HG02885 (cell line): ENCODE results near the gene R3HDM4.
"Not testable (repeated sequence)": the region's sequence is repeated elsewhere in the genome, so short reads cannot be mapped to it uniquely, and the experiment has no call there.

Source experiments
- ATAC-seq: cut with Tn5 transposase; IDR thresholded peaks from one replicate; pipeline ENCODE4 v1.9.1; 2021; ENCODE audit warnings: mild to moderate bottlenecking; ENCODE audit not compliant: unreplicated experiment, poor library complexity

R3HDM4 gene

DNA sequence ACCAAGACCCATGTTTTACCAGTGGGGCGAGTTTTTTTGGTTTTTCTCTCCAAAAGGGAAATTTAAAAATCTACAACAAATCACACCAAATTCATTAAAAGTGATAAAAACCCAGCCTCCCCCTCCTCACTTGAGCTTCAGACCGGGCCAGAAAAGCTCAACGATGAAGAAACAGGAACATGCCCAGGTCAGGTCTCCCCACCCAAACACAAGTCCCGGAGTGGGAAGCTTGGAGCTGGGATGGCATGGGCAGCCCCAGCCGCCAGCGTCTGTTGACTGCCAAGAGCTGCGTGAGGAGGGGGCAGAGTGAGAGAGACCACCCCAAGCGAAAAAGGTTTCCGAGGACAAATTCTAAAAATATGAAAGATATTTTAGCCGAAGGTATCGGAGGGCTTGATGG lies 16.0 kb downstream of the R3HDM4 start:
- no peak for ATAC-seq

- no peak for ATAC-seq
Observed at GRCh38 chr19:896434-896833, 16.6 kb downstream of the R3HDM4 start.

- peak; percentile 80 for ATAC-seq
Observed at GRCh38 chr19:892894-893689, 19.9 kb downstream of the R3HDM4 start, which contains the start of the genes MED16 and RNU6-9. TSS of gene MED16 (minus strand) at chr19:893187. CDS start at chr19:891131, 2,056 bp downstream. TSS of gene RNU6-9 (plus strand) at chr19:893484.

- ATAC-seq: no peak
Observed at GRCh38 chr19:892243-892893, 20.7 kb downstream of the R3HDM4 start.

- ATAC-seq: not testable (repeated sequence)
Observed at GRCh38 chr19:891421-892200, 21.4 kb downstream of the R3HDM4 start.

DNA sequence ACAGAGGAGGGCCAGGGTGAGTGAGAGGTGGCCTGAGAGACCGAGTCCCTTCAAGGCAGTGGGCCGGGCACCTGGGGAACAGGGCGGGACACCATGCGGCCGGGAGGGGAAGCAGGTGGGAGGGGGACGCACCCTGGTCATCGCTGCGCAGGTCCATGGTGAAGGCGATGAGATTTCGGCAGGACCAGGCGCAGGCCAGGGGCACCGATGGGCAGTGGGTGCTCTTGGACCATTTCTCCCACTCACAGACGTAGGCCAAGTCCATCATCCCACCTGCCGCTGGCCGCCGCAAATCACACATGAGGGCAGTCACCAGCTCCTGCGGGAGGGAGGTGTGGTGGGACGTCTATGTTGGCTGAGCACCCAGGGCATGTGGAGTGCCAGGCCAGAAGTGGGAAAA lies 22.2 kb downstream of the R3HDM4 start:
- no peak for ATAC-seq

DNA sequence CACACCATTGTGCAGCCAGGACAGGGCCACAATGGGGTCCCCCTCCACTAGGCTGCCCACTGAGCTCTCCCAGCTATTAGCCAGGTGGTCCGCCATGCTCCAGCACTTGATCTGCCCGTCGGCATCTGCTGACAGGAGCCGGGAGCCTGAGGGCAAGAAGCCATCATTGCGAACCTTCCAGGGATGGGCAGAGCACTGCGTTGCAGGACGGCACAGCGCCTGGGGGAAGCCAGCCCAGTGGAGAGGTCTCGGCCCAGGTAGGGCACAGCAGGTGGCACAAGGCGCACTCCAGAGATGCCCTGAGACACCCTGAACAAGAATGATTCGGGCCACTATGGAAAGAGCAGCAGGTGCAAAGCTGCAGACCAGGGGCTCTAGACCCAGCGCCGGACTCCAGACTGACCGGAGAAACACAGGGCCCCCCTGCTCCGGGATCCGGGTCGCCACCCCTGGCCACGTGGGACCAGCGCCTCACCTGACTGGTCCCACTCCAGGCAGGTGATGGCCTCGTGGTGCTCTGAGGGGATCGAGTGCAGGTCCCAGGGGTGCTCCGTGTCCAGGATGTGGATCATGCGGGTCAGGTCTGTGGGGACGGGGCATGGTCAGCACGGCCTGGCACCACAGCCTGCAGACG lies 23.2 kb downstream of the R3HDM4 start:
- no peak for ATAC-seq

GRCh38 chr19:888581-889385 lies 24.2 kb downstream of the R3HDM4 start:
- ATAC-seq: no peak

- no peak for ATAC-seq
Observed at GRCh38 chr19:887599-887998, 25.4 kb downstream of the R3HDM4 start.

DNA sequence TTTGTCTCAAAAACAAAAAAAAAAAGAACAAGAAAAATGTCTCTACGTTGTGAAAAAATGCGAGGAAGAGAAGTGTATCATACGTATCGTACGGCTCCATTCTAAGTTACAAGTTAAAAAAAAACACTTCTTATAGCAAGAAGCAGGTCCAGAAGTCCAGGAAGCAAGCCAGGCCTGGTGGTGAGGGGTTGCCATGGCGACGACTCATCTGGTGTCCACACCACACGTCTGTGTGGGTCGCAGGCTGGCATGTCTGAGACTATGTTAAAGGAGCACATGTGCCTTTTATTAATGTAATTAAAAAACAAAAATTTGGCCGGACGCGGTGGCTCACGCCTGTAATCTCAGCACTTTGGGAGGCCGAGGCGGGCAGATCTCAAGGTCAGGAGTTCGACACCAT lies 25.9 kb downstream of the R3HDM4 start:
- no peak for ATAC-seq

DNA sequence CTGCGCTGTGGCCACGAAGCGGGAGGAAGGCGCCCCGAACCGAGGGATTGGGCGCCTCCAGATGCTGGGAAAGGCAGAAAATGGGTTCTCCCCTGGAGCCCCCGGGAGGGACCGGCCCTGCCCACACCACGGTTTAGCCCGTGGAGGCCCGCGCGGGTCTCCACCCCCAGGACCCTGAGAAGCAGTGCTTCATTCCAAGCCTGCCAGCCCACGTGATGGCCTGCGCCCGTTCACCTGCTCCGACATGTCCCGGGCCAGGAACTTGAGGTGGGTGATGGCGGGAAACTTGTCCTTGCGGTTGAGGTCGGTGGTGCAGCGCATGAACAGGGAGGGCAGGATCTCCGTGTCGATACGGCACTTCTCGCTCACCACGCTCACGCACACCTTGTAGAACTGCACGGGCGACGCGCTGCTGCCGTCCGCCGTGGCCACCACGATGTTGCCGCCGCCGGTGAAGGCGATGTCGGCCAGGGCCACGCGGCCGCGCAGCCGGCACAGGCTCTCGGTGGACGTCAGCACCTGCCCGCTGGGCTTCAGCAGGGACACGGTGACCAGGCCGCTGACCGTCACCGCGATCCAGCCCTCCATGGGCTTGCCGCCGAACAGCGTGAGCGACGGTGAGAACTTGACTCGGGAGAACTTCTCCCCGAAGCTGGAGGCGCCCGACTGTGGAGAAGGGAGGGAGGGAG lies 27.3 kb downstream of the R3HDM4 start:
- no peak for ATAC-seq

- no peak for ATAC-seq
Observed at GRCh38 chr19:884420-885211, 28.4 kb downstream of the R3HDM4 start.

DNA sequence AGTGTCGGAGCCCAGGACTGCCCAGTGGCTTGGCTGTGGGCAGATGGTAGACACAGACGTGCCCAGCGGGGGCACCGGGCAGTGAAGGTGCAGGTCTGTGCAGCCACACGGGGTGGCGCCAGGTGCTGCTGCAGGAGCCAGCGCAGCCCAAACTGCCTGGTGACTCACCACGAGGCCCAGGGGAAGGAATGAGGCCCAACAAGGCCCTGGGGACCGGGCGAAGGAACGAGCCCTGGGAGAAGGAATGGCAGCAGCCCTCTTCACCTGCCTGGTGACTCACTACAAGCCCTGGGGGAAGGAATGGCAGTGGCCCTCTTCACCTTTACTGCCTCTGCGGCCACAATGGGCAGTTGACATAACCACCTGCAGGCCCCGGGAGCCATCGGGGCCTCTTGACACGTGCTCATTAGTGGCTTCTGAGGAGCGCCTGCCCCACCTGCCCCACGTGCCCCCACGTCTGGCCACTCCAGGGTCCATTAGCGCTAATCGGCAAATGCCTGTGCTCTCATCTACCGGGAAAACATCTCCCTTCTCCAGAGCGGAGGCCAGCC lies 29.3 kb downstream of the R3HDM4 start:
- ATAC-seq: no peak

DNA sequence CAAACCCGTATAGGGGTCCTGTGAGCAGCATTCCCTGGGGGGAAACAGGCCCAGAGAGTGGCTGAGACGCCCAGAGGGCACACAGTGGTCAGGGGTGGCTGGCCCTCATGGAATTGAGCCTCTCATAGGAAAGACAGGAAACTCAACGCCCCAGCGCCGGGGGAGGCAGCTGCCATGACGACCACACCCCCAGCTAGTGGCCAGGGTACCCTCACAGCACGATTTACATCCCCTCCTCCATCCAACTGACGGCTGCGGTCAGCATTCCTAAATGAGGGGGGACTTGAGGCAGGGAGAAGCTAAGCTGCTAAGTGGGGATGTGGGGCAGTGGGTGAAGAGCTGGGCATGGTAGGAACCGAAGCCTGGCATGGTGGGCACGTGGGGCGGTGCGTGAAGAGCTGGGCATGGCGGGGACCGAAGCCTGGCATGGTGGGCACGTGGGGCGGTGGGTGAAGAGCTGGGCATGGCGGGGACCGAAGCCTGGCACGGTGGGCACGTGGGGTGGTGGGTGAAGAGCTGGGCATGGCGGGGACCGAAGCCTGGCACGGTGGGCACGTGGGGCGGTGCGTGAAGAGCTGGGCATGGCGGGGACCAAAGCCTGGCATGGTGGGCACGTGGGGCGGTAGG lies 30.0 kb downstream of the R3HDM4 start:
- ATAC-seq: no peak

GRCh38 chr19:881385-882071 lies 31.5 kb downstream of the R3HDM4 start:
- ATAC-seq: no peak

DNA sequence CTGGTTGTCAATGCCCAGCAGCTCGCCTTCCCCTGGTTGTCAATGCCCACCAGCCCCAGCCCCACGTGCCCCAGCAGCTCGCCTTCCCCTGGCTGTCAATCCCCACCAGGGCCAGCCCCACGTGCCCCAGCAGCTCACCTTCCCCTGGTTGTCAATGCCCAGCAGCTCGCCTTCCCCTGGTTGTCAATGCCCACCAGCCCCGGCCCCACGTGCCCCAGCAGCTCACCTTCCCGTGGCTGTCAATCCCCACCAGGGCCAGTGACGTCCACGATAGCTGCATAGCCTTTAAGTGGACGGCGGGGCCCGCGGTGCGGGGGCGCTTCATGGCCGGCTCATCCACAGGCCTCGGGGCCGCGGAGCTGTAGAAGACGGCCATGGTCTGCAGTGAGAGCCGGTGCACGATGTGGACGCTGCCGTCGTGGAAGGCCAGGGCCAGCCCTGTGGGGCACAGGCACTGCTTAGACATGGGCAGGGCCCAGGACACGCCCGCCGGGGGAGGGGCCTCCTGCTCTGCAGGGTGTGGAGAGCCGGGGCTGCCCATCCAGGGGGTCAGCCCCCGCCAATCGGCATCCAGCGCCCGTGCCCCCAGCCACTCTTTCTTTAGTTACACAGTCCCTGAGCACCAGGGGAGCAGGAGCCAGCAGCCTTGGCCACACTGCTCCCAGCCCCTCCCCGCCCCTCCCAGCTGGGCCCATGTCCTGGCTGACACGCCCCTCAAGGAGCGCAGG lies 33.1 kb downstream of the R3HDM4 start:
- ATAC-seq: no peak
